K562 (cell line): ENCODE results near the gene VWA1.

Source experiments
- ARNT ChIP-seq, 2 experiments: fragments of 450-650 bp; IDR thresholded peaks; 2 replicates each; pipeline ENCODE4 v1.6.1; 2016; ENCODE audit warnings: mild to moderate bottlenecking in 1 of 2
- CHD2 ChIP-seq: IDR thresholded peaks from 2 replicates; pipeline ENCODE4 v1.6.1; 2011; ENCODE audit warnings: low read depth, low read length
- CREB1 ChIP-seq, 2 experiments: sonication (generic) in 1 of 2; formaldehyde crosslinking in 1 of 2; IDR thresholded peaks; 2 replicates each; pipeline versions ENCODE4 v1.6.1 to v1.8.0; 2012 to 2022; ENCODE audit warnings: inconsistent platforms in 1 of 2, mild to moderate bottlenecking in 1 of 2, missing genetic modification reagents in 1 of 2, moderate library complexity in 1 of 2

GRCh38 chr1:1429671-1430073 is 5.8 kb upstream of the VWA1 start:
- TF ChIP-seq CHD2 (no peak), CREB1 (IDR thresholded peaks at IDR 0.05) (no peak), CREB1 (CRISPR knock-in tag; IDR thresholded peaks at IDR 0.05) (no peak), ARNT (IDR thresholded peaks at IDR 0.05) (no peak)
